MCF 10A (cell line): ENCODE results near the gene OR2AJ1. TPM values are rescaled to one million over a fixed set of nuclear protein-coding genes. Genes with fewer than 3 reads are reported as not detected.

ENCODE experiments used
- BruUV-seq: library from RNA; stranded (reverse); fragments of 400-500 nt; replicated peaks from 2 replicates; lab custom pipeline; 2021; lab: Mats Ljungman, UMichigan
- CTCF ChIA-PET: fragments of 300-600 bp; sonication (Branson Sonifier 250); formaldehyde crosslinking; extraction: SDS; loops from one replicate; lab custom pipeline; 2021; ENCODE audit warnings: antibody characterized with exemption, inconsistent platforms; lab: Yijun Ruan, JAX
- POLR2A ChIA-PET: fragments of 300-600, 350-650 bp; sonication (Branson Sonifier 250); formaldehyde crosslinking; extraction: SDS; loops from one replicate; lab custom pipeline; 2020; ENCODE audit warnings: antibody characterized with exemption, inconsistent platforms; lab: Yijun Ruan, JAX
- DNase-seq: peaks from one replicate; pipeline ENCODE4 v3.0.0-alpha.2; 2018; ENCODE audit not compliant: unreplicated experiment
- H3K27ac Mint-ChIP-seq: one replicate; pipeline ENCODE4 v1.8.0; 2022; ENCODE audit warnings: mild to moderate bottlenecking, low read depth, mixed read lengths; ENCODE audit not compliant: unreplicated experiment
- H3K27me3 Mint-ChIP-seq: one replicate; pipeline ENCODE4 v1.8.0; 2022; ENCODE audit warnings: mixed read lengths; ENCODE audit not compliant: insufficient read depth, unreplicated experiment
- H3K36me3 Mint-ChIP-seq: one replicate; pipeline ENCODE4 v1.8.0; 2022; ENCODE audit warnings: mild to moderate bottlenecking, moderate library complexity, mixed read lengths; ENCODE audit not compliant: insufficient read depth, unreplicated experiment
- H3K4me1 Mint-ChIP-seq: one replicate; pipeline ENCODE4 v1.8.0; 2022; ENCODE audit warnings: mixed read lengths; ENCODE audit not compliant: insufficient read depth, unreplicated experiment
- H3K4me3 Mint-ChIP-seq: one replicate; pipeline ENCODE4 v1.8.0; 2022; ENCODE audit warnings: mild to moderate bottlenecking, moderate library complexity, mixed read lengths; ENCODE audit not compliant: unreplicated experiment
- H3K9me3 Mint-ChIP-seq: one replicate; pipeline ENCODE4 v1.8.0; 2022; ENCODE audit warnings: mixed read lengths; ENCODE audit not compliant: unreplicated experiment
- intact Hi-C: fragments of 100-400 bp; cut with micrococcal nuclease; formaldehyde crosslinking; loops from 2 replicates; pipeline ENCODE4 v1.14.1; 2022
- total RNA-seq: library from RNA; stranded (reverse); gene quantifications from 2 replicates; pipeline ENCODE4 v1.2.3, GENCODE V29; 2022
- TF ChIP-seq, protein P1 (sequence below): fragments of 200-600 bp; IDR thresholded peaks from one replicate; pipeline ENCODE4 v1.8.0; 2022; ENCODE audit warnings: antibody characterized with exemption, mild to moderate bottlenecking; ENCODE audit not compliant: unreplicated experiment

Gene OR2AJ1
- total RNA-seq, 1 experiment from 2014 or later, result not detected

DNA sequence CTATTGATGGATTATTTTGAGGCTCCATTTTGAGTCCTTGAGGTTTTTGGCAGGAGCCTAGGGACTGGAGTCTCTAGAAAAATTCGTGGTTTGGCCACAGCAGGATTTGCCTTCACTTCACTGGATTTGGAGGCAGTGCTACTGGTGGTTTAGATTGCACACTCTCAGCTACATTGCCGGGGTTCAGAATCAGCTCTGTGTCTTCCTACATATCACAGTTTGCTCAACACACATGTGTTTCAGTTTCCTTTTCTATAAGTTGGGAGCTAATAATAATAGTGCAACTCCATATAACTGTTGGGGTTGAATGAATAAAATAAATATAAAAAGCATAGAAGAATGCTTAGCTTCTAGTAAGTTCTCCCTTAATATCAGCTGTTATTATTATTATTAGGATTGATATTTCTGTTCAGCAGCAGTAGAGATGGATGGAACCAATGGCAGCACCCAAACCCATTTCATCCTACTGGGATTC lies 29.5 kb upstream of the OR2AJ1 start, which contains the start of gene OR2W3:
TSS of gene OR2W3 (plus strand) at position 425 of the 475 bp plus-strand sequence. CDS start at position 425, 0 bp downstream.
- Mint-ChIP-seq H3K4me1 (no peaks in the 10 kb centered on the region), H3K36me3 (no peaks in the 10 kb centered on the region), H3K4me3 (no peak within 1 kb of the TSS), H3K9me3 (no peaks in the 10 kb centered on the region), H3K27ac (no peak within 1 kb of the TSS), H3K27me3 (no peaks in the 10 kb centered on the region)
- no peak for DNase-seq
- TF ChIP-seq, protein P1, sequence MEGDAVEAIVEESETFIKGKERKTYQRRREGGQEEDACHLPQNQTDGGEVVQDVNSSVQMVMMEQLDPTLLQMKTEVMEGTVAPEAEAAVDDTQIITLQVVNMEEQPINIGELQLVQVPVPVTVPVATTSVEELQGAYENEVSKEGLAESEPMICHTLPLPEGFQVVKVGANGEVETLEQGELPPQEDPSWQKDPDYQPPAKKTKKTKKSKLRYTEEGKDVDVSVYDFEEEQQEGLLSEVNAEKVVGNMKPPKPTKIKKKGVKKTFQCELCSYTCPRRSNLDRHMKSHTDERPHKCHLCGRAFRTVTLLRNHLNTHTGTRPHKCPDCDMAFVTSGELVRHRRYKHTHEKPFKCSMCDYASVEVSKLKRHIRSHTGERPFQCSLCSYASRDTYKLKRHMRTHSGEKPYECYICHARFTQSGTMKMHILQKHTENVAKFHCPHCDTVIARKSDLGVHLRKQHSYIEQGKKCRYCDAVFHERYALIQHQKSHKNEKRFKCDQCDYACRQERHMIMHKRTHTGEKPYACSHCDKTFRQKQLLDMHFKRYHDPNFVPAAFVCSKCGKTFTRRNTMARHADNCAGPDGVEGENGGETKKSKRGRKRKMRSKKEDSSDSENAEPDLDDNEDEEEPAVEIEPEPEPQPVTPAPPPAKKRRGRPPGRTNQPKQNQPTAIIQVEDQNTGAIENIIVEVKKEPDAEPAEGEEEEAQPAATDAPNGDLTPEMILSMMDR, result no peak
- no TSS peak for BruUV-seq
- intact Hi-C loops, result no loop called here
- CTCF ChIA-PET, result interaction anchor here (0.6 to 2.1 kb wide), 5 partner anchors 9 to 993 kb away, joined by 3 to 5 read pairs (median 3); no protein-coding TSS in a partner anchor
- POLR2A ChIA-PET, result interaction anchor here (1.4 to 2.3 kb wide), 2 partner anchors 7 to 10 kb away, joined by 5 to 10 read pairs; no protein-coding TSS in a partner anchor

DNA sequence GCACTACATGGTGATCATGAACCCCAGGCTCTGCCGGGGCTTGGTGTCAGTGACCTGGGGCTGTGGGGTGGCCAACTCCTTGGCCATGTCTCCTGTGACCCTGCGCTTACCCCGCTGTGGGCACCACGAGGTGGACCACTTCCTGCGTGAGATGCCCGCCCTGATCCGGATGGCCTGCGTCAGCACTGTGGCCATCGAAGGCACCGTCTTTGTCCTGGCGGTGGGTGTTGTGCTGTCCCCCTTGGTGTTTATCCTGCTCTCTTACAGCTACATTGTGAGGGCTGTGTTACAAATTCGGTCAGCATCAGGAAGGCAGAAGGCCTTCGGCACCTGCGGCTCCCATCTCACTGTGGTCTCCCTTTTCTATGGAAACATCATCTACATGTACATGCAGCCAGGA lies 28.7 kb upstream of the OR2AJ1 start:
- no peak for DNase-seq
- POLR2A ChIA-PET, result interaction anchor here (0.7 to 2.3 kb wide), 3 partner anchors 8 to 566 kb away, joined by 3 to 10 read pairs (median 5); no protein-coding TSS in a partner anchor
- Mint-ChIP-seq H3K9me3 (no peaks in the 10 kb centered on the region), H3K4me3 (no peak overlapping the region), H3K27me3 (no peaks in the 10 kb centered on the region), H3K27ac (no peak overlapping the region), H3K36me3 (no peaks in the 10 kb centered on the region), H3K4me1 (no peaks in the 10 kb centered on the region)
- CTCF ChIA-PET, result interaction anchor here (0.6 to 2.1 kb wide), 5 partner anchors 9 to 242 kb away, joined by 3 to 5 read pairs (median 3); no protein-coding TSS in a partner anchor
- BruUV-seq, result no TSS peak
- intact Hi-C loops, result no loop called here
- TF ChIP-seq, protein P1, result no peak

DNA sequence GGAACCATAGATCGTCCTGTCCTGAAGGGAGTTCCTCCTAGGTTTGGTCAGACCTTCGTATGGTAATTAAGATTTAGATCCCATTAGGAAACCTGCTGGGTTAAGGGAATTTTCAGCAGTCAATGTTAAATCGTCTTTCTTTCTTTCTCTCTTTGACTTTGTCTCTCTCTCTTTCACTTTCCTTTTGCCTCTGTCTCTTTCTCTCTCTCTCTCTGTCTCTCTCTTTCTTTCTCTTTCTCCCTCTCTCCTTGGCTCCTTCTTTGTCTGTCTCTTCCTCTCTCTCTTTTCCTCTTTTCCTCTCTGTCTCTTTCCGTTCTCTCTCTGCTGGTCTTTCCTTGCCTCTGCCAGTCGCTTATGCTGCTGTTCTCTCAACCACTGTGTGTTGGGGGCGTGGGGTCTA lies 20.6 kb upstream of the OR2AJ1 start:
- ChIA-PET POLR2A (no interaction called here), CTCF (no interaction called here)
- Mint-ChIP-seq H3K9me3 (peaks cover 13% of the 10 kb centered on the region), H3K4me3 (no peak overlapping the region), H3K27me3 (no peaks in the 10 kb centered on the region), H3K27ac (peak overlapping the region; percentile 2), H3K36me3 (no peaks in the 10 kb centered on the region), H3K4me1 (peaks cover 20% of the 10 kb centered on the region)
- BruUV-seq, result no TSS peak
- DNase-seq, result no peak
- intact Hi-C loops, result no loop called here
- TF ChIP-seq, protein P1, result no peak

DNA sequence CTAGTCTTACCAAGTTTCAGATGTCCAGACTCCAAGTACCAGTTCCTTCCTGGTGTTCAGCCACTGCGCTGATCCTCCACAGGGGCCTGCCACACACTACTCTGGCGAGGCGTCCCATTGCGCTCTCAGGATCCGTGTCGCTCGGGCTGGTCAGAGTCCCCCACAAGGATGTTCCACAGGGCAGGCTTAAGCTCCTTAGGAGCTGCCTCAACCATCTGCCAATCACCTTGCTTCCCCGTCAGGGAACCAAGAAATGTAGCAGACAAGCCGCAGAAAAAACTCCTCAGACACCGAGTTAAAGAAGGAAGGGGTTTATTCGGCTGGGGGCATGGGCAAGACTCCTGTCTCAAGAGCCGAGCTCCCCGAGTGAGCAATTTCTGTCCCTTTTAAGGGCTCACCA lies 19.5 kb upstream of the OR2AJ1 start:
- no TSS peak for BruUV-seq

More for the DNA sequence above, 19.5 kb upstream of the OR2AJ1 start:
- DNase-seq, result no peak
- Mint-ChIP-seq H3K4me1 (peaks cover 20% of the 10 kb centered on the region), H3K27me3 (no peaks in the 10 kb centered on the region), H3K9me3 (peaks cover 14% of the 10 kb centered on the region), H3K36me3 (no peaks in the 10 kb centered on the region), H3K4me3 (no peak overlapping the region), H3K27ac (no peak overlapping the region)
- TF ChIP-seq, protein P1, result no peak
- CTCF ChIA-PET, result no interaction called here
- intact Hi-C loops, result no loop called here
- POLR2A ChIA-PET, result no interaction called here
